ENCODE measurements around the gene TAAR9. TPM values are rescaled to one million over a fixed set of nuclear protein-coding genes. Genes with fewer than 3 reads are reported as not detected.

The TAAR9 gene
- total and polyA plus RNA-seq, 2 experiments from 2014 or later: not detected

- no peak for TF ChIP-seq ZNF462 (CRISPR knock-in tag; IDR thresholded peaks at IDR 0.05)
- no peak for TF ChIP-seq ZNF114 (CRISPR knock-in tag; IDR thresholded peaks at IDR 0.05)
- no peak for TF ChIP-seq ZNF331 (CRISPR knock-in tag; IDR thresholded peaks at IDR 0.05; ENCODE audit: low read depth)
- TF ChIP-seq ETS1 (IDR thresholded peaks at IDR 0.05): no peak
Observed at GRCh38 chr6:132571774-132572173, 33.7 kb downstream of the TAAR9 start (continued).

- peaks cover 6% of the 10 kb centered on the region; the same call in 1 of the 2 replicates for H3K9me2 ChIP-seq (ENCODE audit: insufficient read depth)
- peaks cover 2% of the 10 kb centered on the region for H3K27me3 Mint-ChIP-seq (ENCODE audit: insufficient read depth, low read depth, poor library complexity)
- no peak overlapping the region for H2AFZ ChIP-seq
- TF ChIP-seq POLR2AphosphoS5 (IDR thresholded peaks at IDR 0.05; ENCODE audit: low read depth): no peak
- no peak for TF ChIP-seq ETS1 (IDR thresholded peaks at IDR 0.05)
- TF ChIP-seq STAT1 (IDR thresholded peaks at IDR 0.05; ENCODE audit: unreplicated experiment): no peak
- TF ChIP-seq CREB1 (CRISPR knock-in tag; IDR thresholded peaks at IDR 0.05; ENCODE audit: low read depth): no peak
- TF ChIP-seq ZNF331 (CRISPR knock-in tag; IDR thresholded peaks at IDR 0.05; ENCODE audit: low read depth): no peak
- TF ChIP-seq JUNB (IDR thresholded peaks at IDR 0.05; ENCODE audit: unreplicated experiment): no peak
- no peak for TF ChIP-seq EZH2 (IDR thresholded peaks at IDR 0.05; ENCODE audit: low read depth, unreplicated experiment)
- no peak for TF ChIP-seq ZNF114 (CRISPR knock-in tag; IDR thresholded peaks at IDR 0.05)
- TF ChIP-seq EZH2phosphoT487 (IDR thresholded peaks at IDR 0.05; ENCODE audit: unreplicated experiment): no peak
- TF ChIP-seq REST (IDR thresholded peaks at IDR 0.05; ENCODE audit: unreplicated experiment): no peak
- TF ChIP-seq NANOG (IDR thresholded peaks at IDR 0.05; ENCODE audit: borderline replicate concordance): no peak
- no peaks in the 10 kb centered on the region for H3K4me1 ChIP-seq (ENCODE audit: insufficient read depth)
- H3K27me3 ChIP-seq (ENCODE audit: insufficient read depth): no peaks in the 10 kb centered on the region
- peaks cover 10% of the 10 kb centered on the region for H3K4me1 Mint-ChIP-seq
- no peak overlapping the region for H3K27ac ChIP-seq (ENCODE audit: low read depth)
- no peak overlapping the region for H3K4me3 ChIP-seq
- no peaks in the 10 kb centered on the region for H3K36me3 ChIP-seq (ENCODE audit: insufficient read depth)
- no peak for DNase-seq (ENCODE audit: low spot score)
- ATAC-seq: no peak
- no peak overlapping the region for H3K4me2 ChIP-seq
- H3K4me3 Mint-ChIP-seq: no peak overlapping the region
- H3K27ac Mint-ChIP-seq: no peak overlapping the region
- H3K79me2 ChIP-seq (replicated peaks; ENCODE audit: insufficient read depth): no peaks in the 10 kb centered on the region
- no peaks in the 10 kb centered on the region for H3K36me3 Mint-ChIP-seq (ENCODE audit: low read depth)
- H3F3A ChIP-seq (replicated peaks; ENCODE audit: low read depth): no peaks in the 10 kb centered on the region
- no peaks in the 10 kb centered on the region for H3K9me3 Mint-ChIP-seq
- H4K20me1 ChIP-seq (replicated peaks; ENCODE audit: insufficient read depth): no peaks in the 10 kb centered on the region
Observed at GRCh38 chr6:132584698-132585097, 46.6 kb downstream of the TAAR9 start.

Measured in GM23338 (cell line).